Endothelial cell of umbilical vein (primary cell): ENCODE data around the gene NXPE3. TPM values are rescaled to one million over a fixed set of nuclear protein-coding genes. Genes with fewer than 3 reads are reported as not detected.

ENCODE experiments used
- BruUV-seq: library from RNA; stranded (reverse); fragments of 400-500 nt; replicated peaks from 2 replicates; lab custom pipeline; 2021; lab: Mats Ljungman, UMichigan
- CTCF ChIA-PET: fragments of 300-600, 350-600 bp; sonication (Branson Sonifier 250); formaldehyde crosslinking; loops from one replicate; lab custom pipeline; 2021; ENCODE audit warnings: antibody characterized with exemption, inconsistent platforms; lab: Charles Lee
- POLR2A ChIA-PET: fragments of 300-600, 350-600 bp; sonication (Branson Sonifier 250); formaldehyde crosslinking; loops from one replicate; lab custom pipeline; 2021; ENCODE audit warnings: antibody characterized with exemption, inconsistent platforms; lab: Charles Lee
- DNase-seq: peaks from one replicate; pipeline ENCODE4 v3.0.0-alpha.2; 2011; ENCODE audit warnings: low read depth, low spot score
- FAIRE-seq: peaks from 2 replicates; lab custom pipeline; 2011; peaks lifted over from hg19 to GRCh38; lab: Jason Lieb, UNC
- H2AFZ ChIP-seq: 2 replicates; pipeline ENCODE4 v1.6.0; 2012; ENCODE audit warnings: low read depth, low read length, control low read depth, inconsistent platforms
- H3K27ac ChIP-seq: 2 replicates; pipeline ENCODE4 v1.5.1; 2011; ENCODE audit warnings: low read depth, mild to moderate bottlenecking, control low read depth, low read length, moderate library complexity; ENCODE audit not compliant: insufficient read depth
- H3K27me3 ChIP-seq, 2 experiments: 2 replicates each; pipeline versions ENCODE4 v1.6.0 to v1.6.1; 2011; ENCODE audit warnings: low read length in 2 of 2, mixed read lengths in 1 of 2; ENCODE audit not compliant: control insufficient read depth in 2 of 2, insufficient read depth in 2 of 2
- H3K36me3 ChIP-seq, 2 experiments: 2 replicates in 1 of 2; 3 replicates in 1 of 2; pipeline ENCODE4 v1.5.1; 2011; ENCODE audit warnings: low read length in 2 of 2, mild to moderate bottlenecking in 1 of 2, moderate library complexity in 1 of 2; ENCODE audit not compliant: control insufficient read depth in 2 of 2, insufficient read depth in 2 of 2; ENCODE audit errors: extremely low read depth in 1 of 2
- H3K4me1 ChIP-seq: 3 replicates; pipeline ENCODE4 v1.5.1; 2011; ENCODE audit warnings: mild to moderate bottlenecking, low read length; ENCODE audit not compliant: control insufficient read depth, insufficient read depth; ENCODE audit errors: extremely low read depth
- H3K4me2 ChIP-seq: 2 replicates; pipeline ENCODE4 v1.6.1; 2011; ENCODE audit warnings: low read length, control low read depth, mixed read lengths; ENCODE audit not compliant: insufficient read depth
- H3K4me3 ChIP-seq, 3 experiments: fragments of 200-600 bp in 1 of 3; sonication (generic), shearing (Covaris generic) in 1 of 3; replicated peaks in 1 of 3; 2 replicates each; pipeline ENCODE4 v1.5.1; 2011 to 2016; ENCODE audit warnings: control low read depth in 3 of 3, low read length in 3 of 3, mild to moderate bottlenecking in 2 of 3, inconsistent platforms in 1 of 3, low read depth in 1 of 3, moderate library complexity in 1 of 3; ENCODE audit not compliant: insufficient read depth in 1 of 3
- H3K79me2 ChIP-seq: 2 replicates; pipeline ENCODE4 v1.6.0; 2012; ENCODE audit warnings: low read length, inconsistent platforms; ENCODE audit not compliant: control insufficient read depth, insufficient read depth
- H3K9ac ChIP-seq: replicated peaks from 2 replicates; pipeline ENCODE3; 2011; ENCODE audit warnings: low read length, control low read depth; ENCODE audit not compliant: insufficient read depth; ENCODE audit errors: extremely low read depth
- H3K9me1 ChIP-seq: replicated peaks from 3 replicates; pipeline ENCODE4 v1.6.0; 2011; ENCODE audit warnings: mild to moderate bottlenecking, low read length; ENCODE audit not compliant: control insufficient read depth, insufficient read depth; ENCODE audit errors: extremely low read depth
- H3K9me3 ChIP-seq: replicated peaks from 2 replicates; pipeline ENCODE4 v1.5.1; 2012; ENCODE audit warnings: low read length, inconsistent platforms; ENCODE audit not compliant: control insufficient read depth, insufficient read depth
- H4K20me1 ChIP-seq: replicated peaks from 2 replicates; pipeline ENCODE3; 2011; ENCODE audit warnings: mild to moderate bottlenecking, low read length; ENCODE audit not compliant: control insufficient read depth, insufficient read depth; ENCODE audit errors: extremely low read depth
- EZH2 ChIP-seq: IDR thresholded peaks from 2 replicates; pipeline ENCODE4 v1.6.1; 2012; ENCODE audit warnings: borderline replicate concordance, low read depth, mild to moderate bottlenecking, moderate library complexity, low read length, inconsistent platforms; ENCODE audit not compliant: severe bottlenecking
- FOS ChIP-seq: IDR thresholded peaks from 2 replicates; pipeline ENCODE4 v1.6.1; 2011; ENCODE audit warnings: mild to moderate bottlenecking, low read length, moderate library complexity, borderline replicate concordance; ENCODE audit not compliant: insufficient read depth
- GATA2 ChIP-seq: IDR thresholded peaks from 2 replicates; pipeline ENCODE4 v1.7.0; 2011; ENCODE audit warnings: low read depth, mild to moderate bottlenecking, moderate library complexity, mixed read lengths, low read length; ENCODE audit not compliant: insufficient read length, insufficient read depth
- JUN ChIP-seq: IDR thresholded peaks from 2 replicates; pipeline ENCODE4 v1.6.1; 2011; ENCODE audit warnings: borderline replicate concordance, low read depth; ENCODE audit not compliant: insufficient read length, insufficient read depth
- MAX ChIP-seq: IDR thresholded peaks from 2 replicates; pipeline ENCODE4 v1.6.1; 2011; ENCODE audit not compliant: insufficient read depth, insufficient read length
- MYC ChIP-seq: IDR thresholded peaks from one replicate; pipeline ENCODE4 v1.6.1; 2011; ENCODE audit warnings: mild to moderate bottlenecking, low read depth, low read length
- POLR2A ChIP-seq: IDR thresholded peaks from 2 replicates; pipeline ENCODE4 v1.6.1; 2012; ENCODE audit warnings: low read depth, mild to moderate bottlenecking, control low read depth, low read length
- POLR2AphosphoS5 ChIP-seq: IDR thresholded peaks from 2 replicates; pipeline ENCODE4 v1.6.1; 2012; ENCODE audit warnings: low read depth, mild to moderate bottlenecking, control low read depth, low read length, moderate library complexity; ENCODE audit not compliant: insufficient read depth
- dilution Hi-C: fragments of 300-500 bp; cut with MboI; formaldehyde crosslinking; loops from one replicate; pipeline ENCODE4 v1.15.0; 2019; ENCODE audit warnings: low sequenced_read_pairs; ENCODE audit not compliant: extremely low pct_ligation_motif_present
- intact Hi-C: fragments of 100-400 bp; cut with micrococcal nuclease; formaldehyde crosslinking; loops from one replicate; pipeline ENCODE4 v1.10.0; 2022
- polyA plus RNA-seq, 4 experiments: library from polyadenylated mRNA; depleted of rRNA in 3 of 4; stranded (reverse) in 3 of 4; unstranded in 1 of 4; fragments of >200 nt; gene quantifications; 2 replicates each; pipeline versions ENCODE4 v1.2.1 to v1.2.3, GENCODE V29; 2011 to 2012; ENCODE audit warnings: missing spikeins in 1 of 4
- total RNA-seq: library from RNA; stranded (reverse); gene quantifications from 2 replicates; pipeline ENCODE4 v1.2.3, GENCODE V29; 2021
- TF ChIP-seq, protein P1 (sequence below), 2 donors: IDR thresholded peaks; 1 replicate in 1 of 2; 2 replicates in 1 of 2; pipeline ENCODE4 v1.5.1; 2011; ENCODE audit warnings: low read length in 2 of 2, mild to moderate bottlenecking in 2 of 2, moderate library complexity in 2 of 2, control low read depth in 1 of 2, inconsistent platforms in 1 of 2, low read depth in 1 of 2; ENCODE audit not compliant: insufficient read depth in 1 of 2; ENCODE audit errors: extremely low read depth in 1 of 2

Gene NXPE3
- total and polyA plus RNA-seq, 2 donors (not counting 3 experiments of a cell fraction or from before 2014, with no cell fraction given) = 13.7 to 20.3 TPM

- Histone ChIP-seq H3K27ac (no peak overlapping the region), H2AFZ (no peak overlapping the region), H3K79me2 (no peaks in the 10 kb centered on the region), H3K9ac (no peak overlapping the region), H3K9me1 (no peaks in the 10 kb centered on the region), H3K4me2 (no peak overlapping the region), H3K9me3 (no peaks in the 10 kb centered on the region), H3K4me1 (no peaks in the 10 kb centered on the region), H3K4me3 (no peak overlapping the region), H3K27me3 (no peaks in the 10 kb centered on the region), H3K36me3 (peaks cover 0 to 5% of the 10 kb centered on the region in 2 experiments), H4K20me1 (no peaks in the 10 kb centered on the region)
- ChIA-PET CTCF (interaction anchor here (1.1 to 12.9 kb wide), 4 partner anchors 9 to 413 kb away, joined by 5 to 358 read pairs (median 6); no protein-coding TSS in a partner anchor), POLR2A (interaction anchor here (1.2 kb wide), 1 partner anchor 33 kb away, joined by 4 read pairs; the partner anchor contains the start of gene NFKBIZ)
- dilution Hi-C loops = no loop called here
- TF ChIP-seq POLR2AphosphoS5 = no peak
- no peak for TF ChIP-seq GATA2
- no peak for TF ChIP-seq MYC
- TF ChIP-seq JUN = no peak
- TF ChIP-seq POLR2A = no peak
- TF ChIP-seq FOS = no peak
- TF ChIP-seq EZH2 = no peak
- TF ChIP-seq, protein P1, sequence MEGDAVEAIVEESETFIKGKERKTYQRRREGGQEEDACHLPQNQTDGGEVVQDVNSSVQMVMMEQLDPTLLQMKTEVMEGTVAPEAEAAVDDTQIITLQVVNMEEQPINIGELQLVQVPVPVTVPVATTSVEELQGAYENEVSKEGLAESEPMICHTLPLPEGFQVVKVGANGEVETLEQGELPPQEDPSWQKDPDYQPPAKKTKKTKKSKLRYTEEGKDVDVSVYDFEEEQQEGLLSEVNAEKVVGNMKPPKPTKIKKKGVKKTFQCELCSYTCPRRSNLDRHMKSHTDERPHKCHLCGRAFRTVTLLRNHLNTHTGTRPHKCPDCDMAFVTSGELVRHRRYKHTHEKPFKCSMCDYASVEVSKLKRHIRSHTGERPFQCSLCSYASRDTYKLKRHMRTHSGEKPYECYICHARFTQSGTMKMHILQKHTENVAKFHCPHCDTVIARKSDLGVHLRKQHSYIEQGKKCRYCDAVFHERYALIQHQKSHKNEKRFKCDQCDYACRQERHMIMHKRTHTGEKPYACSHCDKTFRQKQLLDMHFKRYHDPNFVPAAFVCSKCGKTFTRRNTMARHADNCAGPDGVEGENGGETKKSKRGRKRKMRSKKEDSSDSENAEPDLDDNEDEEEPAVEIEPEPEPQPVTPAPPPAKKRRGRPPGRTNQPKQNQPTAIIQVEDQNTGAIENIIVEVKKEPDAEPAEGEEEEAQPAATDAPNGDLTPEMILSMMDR (IDR thresholded peaks at IDR 0.05; ENCODE audit: extremely low read depth in 1 of 2, insufficient read depth in 1 of 2, low read depth in 1 of 2, low read length in 2 of 2) = no peak
- TF ChIP-seq MAX = no peak
- peak; percentile 30 for DNase-seq
- BruUV-seq = no TSS peak
- no peak for FAIRE-seq
- intact Hi-C loops = no loop called here
Measured at GRCh38 chr3:101816215-101817149, 37.5 kb downstream of the NXPE3 start.
